HCT116 (cell line): ENCODE measurements around the gene GORASP1. TPM values are rescaled to one million over a fixed set of nuclear protein-coding genes. Genes with fewer than 3 reads are reported as not detected.

Experiments used
- ATAC-seq: fragments of 200-7000 bp; cut with Tn5 transposase; 2 replicates; pipeline ENCODE4 v1.9.1; 2020; ENCODE audit warnings: mild to moderate bottlenecking, moderate library complexity
- BruUV-seq: library from RNA; stranded (reverse); fragments of 400-500 nt; replicated peaks from 2 replicates; lab custom pipeline; 2021; lab: Mats Ljungman, UMichigan
- CTCF ChIA-PET: fragments of 300-600 bp; sonication (Branson Sonifier 250); formaldehyde crosslinking; loops from one replicate; lab custom pipeline; 2021; ENCODE audit warnings: antibody characterized with exemption; lab: Charles Lee
- POLR2A ChIA-PET: fragments of 300-600, 350-600 bp; sonication (Branson Sonifier 250); formaldehyde crosslinking; loops from one replicate; lab custom pipeline; 2021; ENCODE audit warnings: antibody characterized with exemption; lab: Charles Lee
- RAD21 ChIA-PET, 2 experiments: fragments of 300-600 bp; sonication (Branson Sonifier 250); formaldehyde crosslinking; loops; one replicate each; lab custom pipeline; 2023; ENCODE audit warnings: low total read pairs in 2 of 2; ENCODE audit not compliant: uncharacterized antibody in 2 of 2, unreplicated experiment in 2 of 2, low non-redundant PET in 1 of 2; lab: Charles Lee
- DNase-seq: peaks from one replicate; pipeline ENCODE4 v3.0.0-alpha.2; 2010; ENCODE audit warnings: low read depth, low spot score
- H2AFZ ChIP-seq: fragments of 200-600 bp; shearing (Covaris generic), sonication (generic); 2 replicates; pipeline ENCODE4 v1.6.1; 2017; ENCODE audit warnings: low read depth, mixed run types, mixed read lengths, antibody characterized with exemption, low read length; ENCODE audit not compliant: poor library complexity, severe bottlenecking
- H3K27ac ChIP-seq: 2 replicates; pipeline ENCODE4 v1.5.1; 2012; ENCODE audit warnings: low read depth, low read length
- H3K27me3 ChIP-seq: fragments of 200-600 bp; sonication (generic); 2 replicates; pipeline ENCODE4 v1.6.1; 2016; ENCODE audit warnings: mixed run types, low read length, mixed read lengths; ENCODE audit not compliant: insufficient read depth
- H3K36me3 ChIP-seq, 2 experiments: fragments of 200-500 bp in 1 of 2; fragments of 200-600 bp in 1 of 2; sonication (Bioruptor generic) in 1 of 2; sonication (generic) in 1 of 2; 2 replicates each; pipeline versions ENCODE4 v1.5.1 to v1.6.1; 2014 to 2016; ENCODE audit warnings: low read length in 2 of 2, inconsistent platforms in 1 of 2, mixed read lengths in 1 of 2, mixed run types in 1 of 2; ENCODE audit not compliant: insufficient read depth in 2 of 2, control insufficient read depth in 1 of 2
- H3K4me1 ChIP-seq, 2 experiments: fragments of 200-600 bp in 1 of 2; sonication (generic) in 1 of 2; 2 replicates each; pipeline versions ENCODE4 v1.5.1 to v1.6.1; 2012 to 2017; ENCODE audit warnings: low read length in 2 of 2, inconsistent platforms in 1 of 2, mild to moderate bottlenecking in 1 of 2, mixed read lengths in 1 of 2, mixed run types in 1 of 2, moderate library complexity in 1 of 2; ENCODE audit not compliant: insufficient read depth in 2 of 2, control insufficient read depth in 1 of 2
- H3K4me2 ChIP-seq: fragments of 200-600 bp; sonication (generic); 2 replicates; pipeline ENCODE4 v1.6.1; 2017; ENCODE audit warnings: mixed run types, low read length, mixed read lengths
- H3K4me3 ChIP-seq, 2 experiments: fragments of 200-600 bp in 1 of 2; sonication (generic) in 1 of 2; replicated peaks in 1 of 2; 2 replicates each; pipeline ENCODE4 v1.5.1; 2011 to 2016; ENCODE audit warnings: low read length in 2 of 2, control low read depth in 1 of 2, low read depth in 1 of 2, mild to moderate bottlenecking in 1 of 2, mixed read lengths in 1 of 2, mixed run types in 1 of 2
- H3K79me2 ChIP-seq: fragments of 200-600 bp; sonication (generic); 2 replicates; pipeline ENCODE4 v1.6.1; 2017; ENCODE audit warnings: mild to moderate bottlenecking, mixed run types, low read length, moderate library complexity, mixed read lengths; ENCODE audit not compliant: insufficient read depth
- H3K9ac ChIP-seq: fragments of 200-600 bp; sonication (generic); 2 replicates; pipeline ENCODE4 v1.6.1; 2016; ENCODE audit warnings: low read length, mixed read lengths
- H3K9me2 ChIP-seq: fragments of 200-600 bp; sonication (generic), shearing (Covaris generic); 2 replicates; pipeline ENCODE4 v1.6.1; 2017; ENCODE audit warnings: mixed run types, mild to moderate bottlenecking, moderate library complexity; ENCODE audit not compliant: insufficient read depth
- H3K9me3 ChIP-seq, 2 experiments: fragments of 200-500 bp in 1 of 2; fragments of 200-600 bp in 1 of 2; sonication (Bioruptor generic) in 1 of 2; sonication (generic) in 1 of 2; 2 replicates each; pipeline ENCODE4 v1.6.1; 2014 to 2017; ENCODE audit warnings: low read length in 2 of 2, mixed read lengths in 2 of 2, inconsistent platforms in 1 of 2, low read depth in 1 of 2, mild to moderate bottlenecking in 1 of 2, mixed run types in 1 of 2, moderate library complexity in 1 of 2; ENCODE audit not compliant: control insufficient read depth in 1 of 2, insufficient read depth in 1 of 2
- H4K20me1 ChIP-seq: fragments of 200-600 bp; sonication (generic), shearing (Covaris generic); 2 replicates; pipeline ENCODE4 v1.6.1; 2017; ENCODE audit warnings: mixed run types, mild to moderate bottlenecking, moderate library complexity; ENCODE audit not compliant: insufficient read depth
- CEBPB ChIP-seq: IDR thresholded peaks from 2 replicates; pipeline ENCODE4 v1.6.1; 2012; ENCODE audit warnings: low read depth
- EGR1 ChIP-seq: IDR thresholded peaks from 2 replicates; pipeline ENCODE4 v1.6.1; 2012; ENCODE audit warnings: low read depth
- FOSL1 ChIP-seq: IDR thresholded peaks from 2 replicates; pipeline ENCODE4 v1.6.1; 2012; ENCODE audit warnings: low read depth
- JUND ChIP-seq: IDR thresholded peaks from 2 replicates; pipeline ENCODE4 v1.6.1; 2012
- POLR2A ChIP-seq: IDR thresholded peaks from 2 replicates; pipeline ENCODE4 v1.7.0; 2011; ENCODE audit warnings: borderline replicate concordance; ENCODE audit not compliant: insufficient read depth, insufficient read length; ENCODE audit errors: extremely low read depth
- POLR2AphosphoS5 ChIP-seq: IDR thresholded peaks from 2 replicates; pipeline ENCODE4 v1.6.1; 2011; ENCODE audit warnings: mild to moderate bottlenecking, low read depth, low read length, moderate library complexity
- RAD21 ChIP-seq: IDR thresholded peaks from 2 replicates; pipeline ENCODE4 v1.6.1; 2012; ENCODE audit warnings: low read depth, mild to moderate bottlenecking
- SP1 ChIP-seq: IDR thresholded peaks from 2 replicates; pipeline ENCODE4 v1.6.1; 2012; ENCODE audit warnings: low read depth
- SRF ChIP-seq: IDR thresholded peaks from 2 replicates; pipeline ENCODE4 v1.6.1; 2012; ENCODE audit warnings: low read depth
- YY1 ChIP-seq: IDR thresholded peaks from 2 replicates; pipeline ENCODE4 v1.6.1; 2011; ENCODE audit warnings: low read length, low read depth, moderate library complexity, mild to moderate bottlenecking; ENCODE audit not compliant: insufficient replicate concordance; ENCODE audit errors: extremely low read depth
- ZFX ChIP-seq: fragments of 450-650 bp; IDR thresholded peaks from 2 replicates; pipeline ENCODE4 v1.6.1; 2017
- ZNF274 ChIP-seq: fragments of 200-500 bp; sonication (Bioruptor generic); IDR thresholded peaks from 2 replicates; pipeline ENCODE4 v1.6.1; 2014; ENCODE audit warnings: mild to moderate bottlenecking, low read depth, low read length, inconsistent platforms
- intact Hi-C: fragments of 100-400 bp; cut with micrococcal nuclease; formaldehyde crosslinking; loops from 2 replicates; pipeline ENCODE4 v1.10.0; 2022
- total RNA-seq: library from RNA; stranded (reverse); gene quantifications from one replicate; pipeline ENCODE4 v1.2.1, GENCODE V29; 2021; ENCODE audit not compliant: unreplicated experiment
- TF ChIP-seq, protein P1 (sequence below): IDR thresholded peaks from 2 replicates; pipeline ENCODE4 v1.6.1; 2012
- TF ChIP-seq, protein P2 (sequence below): IDR thresholded peaks from 2 replicates; pipeline ENCODE4 v1.6.1; 2012; ENCODE audit warnings: low read depth
- TF ChIP-seq, protein P3 (sequence below): IDR thresholded peaks from 2 replicates; pipeline ENCODE4 v1.6.1; 2011; ENCODE audit warnings: mild to moderate bottlenecking, low read length, moderate library complexity; ENCODE audit not compliant: insufficient replicate concordance; ENCODE audit errors: extremely low read depth

GORASP1 gene
- total RNA-seq, 1 experiment from 2014 or later = 38.8 TPM

DNA sequence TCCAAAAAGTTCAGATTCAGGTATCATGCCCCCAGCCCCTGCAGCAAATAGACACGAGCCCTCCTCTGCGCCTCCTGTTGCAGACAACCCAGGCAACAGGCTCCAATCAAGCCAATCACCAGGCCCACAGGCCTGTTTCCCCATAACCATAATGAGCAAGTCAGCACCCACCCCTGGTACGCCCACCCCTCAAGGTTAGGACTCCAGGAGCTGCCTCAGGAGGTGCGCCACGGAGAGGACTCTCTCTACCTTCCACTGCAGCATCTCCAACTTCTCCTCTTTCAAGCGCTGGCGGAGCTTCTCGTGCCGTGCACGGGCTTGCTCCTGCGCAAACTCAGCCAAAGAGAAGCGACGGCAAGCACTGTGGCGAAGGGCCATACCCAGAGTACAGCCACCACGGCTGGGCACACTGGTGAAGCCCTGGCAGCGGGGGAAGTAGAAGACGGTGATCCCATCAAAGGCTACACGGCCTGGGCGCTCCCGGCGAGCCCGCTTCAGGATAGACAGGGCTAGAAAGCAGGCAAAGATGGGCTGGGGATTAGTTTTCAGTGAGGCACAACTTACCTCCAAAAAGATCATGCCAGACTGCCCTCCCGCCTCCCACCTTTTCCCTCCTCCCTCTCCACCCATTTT, 37.4 kb upstream of the GORASP1 start:
- TF ChIP-seq JUND (no peak), SRF (no peak), ZFX (no peak), POLR2A (no peak), FOSL1 (no peak), EGR1 (no peak), SP1 (no peak), POLR2AphosphoS5 (no peak), RAD21 (no peak), ZNF274 (no peak), CEBPB (no peak), YY1 (no peak)
- TF ChIP-seq, protein P1, sequence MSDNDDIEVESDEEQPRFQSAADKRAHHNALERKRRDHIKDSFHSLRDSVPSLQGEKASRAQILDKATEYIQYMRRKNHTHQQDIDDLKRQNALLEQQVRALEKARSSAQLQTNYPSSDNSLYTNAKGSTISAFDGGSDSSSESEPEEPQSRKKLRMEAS = no peak
- TF ChIP-seq, protein P2, sequence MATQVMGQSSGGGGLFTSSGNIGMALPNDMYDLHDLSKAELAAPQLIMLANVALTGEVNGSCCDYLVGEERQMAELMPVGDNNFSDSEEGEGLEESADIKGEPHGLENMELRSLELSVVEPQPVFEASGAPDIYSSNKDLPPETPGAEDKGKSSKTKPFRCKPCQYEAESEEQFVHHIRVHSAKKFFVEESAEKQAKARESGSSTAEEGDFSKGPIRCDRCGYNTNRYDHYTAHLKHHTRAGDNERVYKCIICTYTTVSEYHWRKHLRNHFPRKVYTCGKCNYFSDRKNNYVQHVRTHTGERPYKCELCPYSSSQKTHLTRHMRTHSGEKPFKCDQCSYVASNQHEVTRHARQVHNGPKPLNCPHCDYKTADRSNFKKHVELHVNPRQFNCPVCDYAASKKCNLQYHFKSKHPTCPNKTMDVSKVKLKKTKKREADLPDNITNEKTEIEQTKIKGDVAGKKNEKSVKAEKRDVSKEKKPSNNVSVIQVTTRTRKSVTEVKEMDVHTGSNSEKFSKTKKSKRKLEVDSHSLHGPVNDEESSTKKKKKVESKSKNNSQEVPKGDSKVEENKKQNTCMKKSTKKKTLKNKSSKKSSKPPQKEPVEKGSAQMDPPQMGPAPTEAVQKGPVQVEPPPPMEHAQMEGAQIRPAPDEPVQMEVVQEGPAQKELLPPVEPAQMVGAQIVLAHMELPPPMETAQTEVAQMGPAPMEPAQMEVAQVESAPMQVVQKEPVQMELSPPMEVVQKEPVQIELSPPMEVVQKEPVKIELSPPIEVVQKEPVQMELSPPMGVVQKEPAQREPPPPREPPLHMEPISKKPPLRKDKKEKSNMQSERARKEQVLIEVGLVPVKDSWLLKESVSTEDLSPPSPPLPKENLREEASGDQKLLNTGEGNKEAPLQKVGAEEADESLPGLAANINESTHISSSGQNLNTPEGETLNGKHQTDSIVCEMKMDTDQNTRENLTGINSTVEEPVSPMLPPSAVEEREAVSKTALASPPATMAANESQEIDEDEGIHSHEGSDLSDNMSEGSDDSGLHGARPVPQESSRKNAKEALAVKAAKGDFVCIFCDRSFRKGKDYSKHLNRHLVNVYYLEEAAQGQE = no peak
- TF ChIP-seq, protein P3, sequence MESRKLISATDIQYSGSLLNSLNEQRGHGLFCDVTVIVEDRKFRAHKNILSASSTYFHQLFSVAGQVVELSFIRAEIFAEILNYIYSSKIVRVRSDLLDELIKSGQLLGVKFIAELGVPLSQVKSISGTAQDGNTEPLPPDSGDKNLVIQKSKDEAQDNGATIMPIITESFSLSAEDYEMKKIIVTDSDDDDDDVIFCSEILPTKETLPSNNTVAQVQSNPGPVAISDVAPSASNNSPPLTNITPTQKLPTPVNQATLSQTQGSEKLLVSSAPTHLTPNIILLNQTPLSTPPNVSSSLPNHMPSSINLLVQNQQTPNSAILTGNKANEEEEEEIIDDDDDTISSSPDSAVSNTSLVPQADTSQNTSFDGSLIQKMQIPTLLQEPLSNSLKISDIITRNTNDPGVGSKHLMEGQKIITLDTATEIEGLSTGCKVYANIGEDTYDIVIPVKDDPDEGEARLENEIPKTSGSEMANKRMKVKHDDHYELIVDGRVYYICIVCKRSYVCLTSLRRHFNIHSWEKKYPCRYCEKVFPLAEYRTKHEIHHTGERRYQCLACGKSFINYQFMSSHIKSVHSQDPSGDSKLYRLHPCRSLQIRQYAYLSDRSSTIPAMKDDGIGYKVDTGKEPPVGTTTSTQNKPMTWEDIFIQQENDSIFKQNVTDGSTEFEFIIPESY = no peak
- peaks cover 69 to 73% of the 10 kb centered on the region in 2 experiments for H3K4me1 ChIP-seq
- no peak overlapping the region for H3K27ac ChIP-seq
- intact Hi-C loops = no loop called here
- H3K4me3 ChIP-seq = no peak overlapping the region
- ChIA-PET POLR2A (no interaction called here), CTCF (interaction anchor here (1.0 kb wide), 1 partner anchor 144 kb away, joined by 3 read pairs; no protein-coding TSS in a partner anchor), RAD21 (no interaction called here)
- no peak overlapping the region for H3K9ac ChIP-seq
- H3K79me2 ChIP-seq = peaks cover 50% of the 10 kb centered on the region
- H3K9me3 ChIP-seq = no peaks in the 10 kb centered on the region
- DNase-seq (no peak), ATAC-seq (no peak)
- H2AFZ ChIP-seq = no peak overlapping the region
- H3K9me2 ChIP-seq = no peaks in the 10 kb centered on the region
- H3K4me2 ChIP-seq = no peak overlapping the region
- H3K36me3 ChIP-seq = peaks cover 24 to 40% of the 10 kb centered on the region in 2 experiments
- H3K27me3 ChIP-seq = no peaks in the 10 kb centered on the region
- H4K20me1 ChIP-seq = peaks cover 20% of the 10 kb centered on the region; the same call in 1 of the 2 replicates
- no TSS peak for BruUV-seq
